VCaP (cell line): Measurements from ENCODE around the gene NEDD9.
A peak's percentile ranks its signal among the peaks of the same experiment; 100 is the strongest.

Source experiments
- H3K27ac ChIP-seq: fragments of 450-650 bp; 2 replicates; pipeline ENCODE4 v1.5.1; 2017
- CTCF ChIP-seq: fragments of 450-650 bp; conservative IDR thresholded peaks from 2 replicates; pipeline ENCODE4 v1.5.1; 2017; ENCODE audit warnings: mild to moderate bottlenecking, moderate library complexity

NEDD9 gene

GRCh38 chr6:11270030-11271027 lies 37.9 kb upstream of the NEDD9 start:
- peak overlapping the region; percentile 55 for H3K27ac ChIP-seq
- TF ChIP-seq CTCF: no peak

- H3K27ac ChIP-seq: peak overlapping the region; percentile 55; the same call in 1 of the 2 replicates
- no peak for TF ChIP-seq CTCF
These were observed 36.5 kb upstream of the NEDD9 start for GRCh38 chr6:11268978-11269377.

- no peak overlapping the region for H3K27ac ChIP-seq
- TF ChIP-seq CTCF: no peak
These were observed 34.5 kb upstream of the NEDD9 start for GRCh38 chr6:11266926-11267325.

- TF ChIP-seq CTCF: no peak
- no peak overlapping the region for H3K27ac ChIP-seq
These were observed 33.5 kb upstream of the NEDD9 start for GRCh38 chr6:11265932-11266331.

GRCh38 chr6:11264100-11264499 lies 31.6 kb upstream of the NEDD9 start:
- H3K27ac ChIP-seq: no peak overlapping the region
- no peak for TF ChIP-seq CTCF

GRCh38 chr6:11263291-11263775 lies 30.9 kb upstream of the NEDD9 start:
- no peak overlapping the region for H3K27ac ChIP-seq
- no peak for TF ChIP-seq CTCF

GRCh38 chr6:11262242-11262641 lies 29.8 kb upstream of the NEDD9 start:
- no peak for TF ChIP-seq CTCF
- no peak overlapping the region for H3K27ac ChIP-seq
